ENCODE data around the gene SERPINA10. TPM values are rescaled to one million over a fixed set of nuclear protein-coding genes. Genes with fewer than 3 reads are reported as not detected.
"Not testable (repeated sequence)": the region's sequence is repeated elsewhere in the genome, so short reads cannot be mapped to it uniquely, and the experiment has no call there.

Gene SERPINA10
- total RNA-seq, 2 donors from 2014 or later, result not detected

DNA sequence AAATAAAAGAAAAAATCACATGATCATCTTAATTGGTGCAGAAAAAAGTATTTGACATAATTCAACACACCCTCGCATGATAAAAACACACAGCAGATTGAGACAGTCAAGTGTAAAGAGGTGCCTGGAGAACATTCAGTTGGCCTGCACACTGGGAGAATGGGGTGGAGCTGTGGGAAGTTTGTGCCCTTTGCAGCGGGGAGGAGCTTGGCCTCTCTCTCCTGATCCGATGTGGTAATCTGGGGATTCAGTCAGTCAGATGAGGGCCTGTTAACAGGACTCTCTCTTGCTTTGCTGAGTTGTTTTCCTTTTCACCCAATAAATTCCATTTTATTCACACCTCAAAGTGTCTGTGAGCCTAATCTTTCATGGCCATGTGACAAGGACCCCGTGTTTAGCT is 24.2 kb upstream of the SERPINA10 start:
- intact Hi-C loops (cut with DNase I), result no loop called here
- peak; percentile 89 for DNase-seq (ENCODE audit: low spot score)

- DNase-seq (ENCODE audit: low spot score), result no peak
- intact Hi-C loops (cut with DNase I), result no loop called here
Measured at GRCh38 chr14:94316692-94317091, 23.6 kb upstream of the SERPINA10 start.

- DNase-seq (ENCODE audit: low spot score), result no peak
- intact Hi-C loops (cut with DNase I), result no loop called here
Measured at GRCh38 chr14:94314890-94315289, 21.8 kb upstream of the SERPINA10 start.

DNA sequence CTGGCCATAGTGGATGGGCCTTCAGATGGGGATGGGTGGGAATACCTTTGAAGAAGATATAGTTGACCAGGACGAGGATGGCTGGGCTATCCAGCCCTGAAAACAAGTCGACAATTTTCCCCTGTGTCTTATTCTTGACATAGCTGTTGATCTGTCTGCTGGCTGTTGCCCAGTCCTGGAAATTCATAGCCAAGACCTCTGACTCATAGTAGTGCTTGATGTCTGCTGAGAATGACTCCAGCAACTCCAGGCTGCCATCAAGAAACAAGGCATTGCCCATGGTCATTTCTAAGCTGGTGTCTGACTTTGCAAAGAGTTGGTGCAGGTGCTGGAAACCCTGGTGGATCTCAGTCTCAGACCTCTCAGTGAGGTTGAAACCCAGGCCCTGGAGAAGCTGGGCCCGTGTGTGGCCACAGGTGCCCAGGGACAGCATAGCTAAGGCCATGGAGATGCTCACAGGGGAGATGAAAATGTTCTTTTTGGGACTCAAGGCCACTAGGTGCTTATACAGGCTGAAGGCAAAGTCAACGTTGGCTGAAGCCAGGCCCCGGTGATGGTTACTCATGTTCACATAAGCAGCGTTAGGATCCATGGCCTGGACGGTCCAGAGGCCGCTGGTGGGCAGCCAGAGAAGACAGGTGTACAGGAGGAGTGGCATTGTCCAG is 21.1 kb upstream of the SERPINA10 start:
- intact Hi-C loops (cut with DNase I), result no loop called here
- DNase-seq (ENCODE audit: low spot score), result peak; percentile 78

GRCh38 chr14:94312481-94313246 is 19.6 kb upstream of the SERPINA10 start:
- intact Hi-C loops (cut with DNase I), result no loop called here
- no peak for DNase-seq (ENCODE audit: low spot score)

DNA sequence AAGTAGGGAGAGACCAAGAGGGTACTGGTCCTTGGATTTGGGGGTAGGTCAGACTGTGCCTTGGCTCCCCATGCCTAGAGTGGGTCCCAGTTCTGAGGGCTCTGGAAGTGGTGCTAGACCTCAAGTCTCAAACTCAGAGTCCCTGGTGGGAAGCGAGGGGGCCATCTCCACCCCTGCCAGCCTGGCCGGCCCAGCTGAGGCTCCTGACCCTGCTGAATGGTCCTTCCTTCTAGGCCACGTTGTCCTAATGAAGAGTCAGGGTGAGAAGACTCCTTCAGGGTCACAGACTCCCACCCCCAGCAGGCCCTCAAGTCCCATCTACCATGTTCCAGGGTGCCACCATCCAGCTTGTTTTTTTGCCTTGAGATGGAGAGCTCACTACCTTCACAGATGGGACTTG is 17.2 kb upstream of the SERPINA10 start:
- intact Hi-C loops (cut with DNase I), result no loop called here
- DNase-seq (ENCODE audit: low spot score), result no peak

GRCh38 chr14:94309721-94310120 is 16.7 kb upstream of the SERPINA10 start:
- DNase-seq (ENCODE audit: low spot score), result no peak
- intact Hi-C loops (cut with DNase I), result no loop called here

- intact Hi-C loops (cut with DNase I), result no loop called here
Measured at GRCh38 chr14:94307410-94307992, 14.4 kb upstream of the SERPINA10 start.

DNA sequence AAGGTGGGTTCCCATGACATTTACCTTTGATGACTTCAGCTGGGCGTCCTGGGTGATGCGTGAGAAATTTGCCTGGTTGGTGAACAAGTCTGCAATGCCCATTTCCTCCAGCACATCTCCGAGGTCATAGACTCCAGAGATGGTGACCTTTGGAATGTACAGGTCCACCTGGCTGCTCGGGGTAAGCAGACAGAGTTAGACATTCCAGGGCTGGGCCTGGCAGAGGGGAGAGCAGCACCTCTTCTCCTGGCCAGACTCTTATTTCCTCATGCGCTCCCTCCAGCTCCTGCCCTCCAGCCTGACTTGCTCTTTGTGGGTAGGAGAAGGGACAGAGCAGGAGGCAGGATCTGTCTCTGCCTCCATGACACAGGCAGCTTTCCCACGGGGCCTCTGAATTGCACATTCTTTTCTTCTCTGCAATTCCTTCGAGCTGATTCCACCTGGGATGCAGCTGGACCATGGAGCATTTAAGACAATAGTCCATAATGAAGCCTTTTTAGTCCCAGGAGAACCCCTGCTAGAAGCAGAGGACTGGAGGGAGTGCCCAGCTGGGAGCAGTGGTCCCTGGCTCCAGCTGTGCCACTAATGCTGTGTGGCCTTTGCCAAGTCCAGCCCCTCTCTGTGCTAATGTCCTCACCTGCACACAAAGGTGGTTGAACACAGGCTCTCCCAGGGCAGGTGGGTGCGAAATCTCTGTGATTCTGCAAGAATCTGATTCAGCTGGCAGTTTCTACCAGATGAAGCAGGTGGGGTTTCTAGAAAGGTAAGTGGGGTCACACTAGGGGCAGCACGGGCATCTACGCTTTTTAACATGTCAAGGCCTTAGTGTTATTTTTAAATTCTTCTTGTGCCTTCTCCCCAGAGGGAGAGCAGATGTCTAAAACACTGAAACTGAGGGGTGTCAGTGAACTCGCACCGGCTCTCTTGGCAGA is 13.2 kb upstream of the SERPINA10 start:
- intact Hi-C loops (cut with DNase I), result no loop called here
- DNase-seq (ENCODE audit: low spot score), result no peak

More at GRCh38 chr14:94307410-94307992, 14.4 kb upstream of the SERPINA10 start:
- no peak for DNase-seq (ENCODE audit: low spot score)

DNA sequence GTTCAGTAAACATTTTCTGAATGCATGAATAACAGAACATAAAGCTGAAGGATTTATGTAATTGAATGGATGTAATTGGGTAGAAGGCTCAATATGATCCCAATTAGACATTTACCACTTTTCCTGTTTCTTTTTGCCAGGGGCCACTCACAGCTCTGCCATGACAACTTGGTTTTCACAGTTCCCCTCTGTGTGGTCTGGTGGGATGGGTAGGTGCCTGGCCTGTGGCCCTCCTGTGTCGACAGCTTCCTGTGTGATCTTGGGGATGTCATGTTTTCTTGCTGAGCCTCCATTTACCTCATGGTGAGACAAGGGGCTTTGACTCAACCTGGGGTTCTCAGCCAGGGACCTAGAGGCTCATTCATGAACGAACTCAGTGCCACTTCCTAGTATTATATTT is 12.6 kb upstream of the SERPINA10 start:
- DNase-seq (ENCODE audit: low spot score), result no peak

DNA sequence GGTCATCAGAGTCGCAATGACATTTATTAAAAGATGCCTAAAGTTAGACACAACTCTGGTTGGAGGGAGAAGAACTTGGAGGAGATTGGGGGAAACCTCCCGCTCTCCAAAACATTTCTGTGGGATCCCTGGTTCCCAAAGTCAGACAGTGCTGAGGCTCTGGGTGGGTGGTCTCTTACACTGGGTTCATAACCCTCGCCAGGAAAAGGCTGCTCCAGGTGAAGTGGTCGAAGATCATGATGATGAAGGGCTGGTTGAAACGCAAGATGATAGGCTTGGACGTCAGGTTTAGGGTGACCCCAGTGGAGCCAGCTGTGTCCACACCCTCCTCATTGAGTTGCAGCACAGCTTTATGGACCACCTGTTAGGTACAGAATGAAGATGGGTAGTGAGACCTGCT is 11.2 kb upstream of the SERPINA10 start:
- intact Hi-C loops (cut with DNase I), result no loop called here
- no peak for DNase-seq (ENCODE audit: low spot score)

More for the DNA sequence above, 12.6 kb upstream of the SERPINA10 start:
- intact Hi-C loops (cut with DNase I), result no loop called here

GRCh38 chr14:94303111-94303510 is 10.0 kb upstream of the SERPINA10 start:
- DNase-seq (ENCODE audit: low spot score), result no peak
- intact Hi-C loops (cut with DNase I), result no loop called here

DNA sequence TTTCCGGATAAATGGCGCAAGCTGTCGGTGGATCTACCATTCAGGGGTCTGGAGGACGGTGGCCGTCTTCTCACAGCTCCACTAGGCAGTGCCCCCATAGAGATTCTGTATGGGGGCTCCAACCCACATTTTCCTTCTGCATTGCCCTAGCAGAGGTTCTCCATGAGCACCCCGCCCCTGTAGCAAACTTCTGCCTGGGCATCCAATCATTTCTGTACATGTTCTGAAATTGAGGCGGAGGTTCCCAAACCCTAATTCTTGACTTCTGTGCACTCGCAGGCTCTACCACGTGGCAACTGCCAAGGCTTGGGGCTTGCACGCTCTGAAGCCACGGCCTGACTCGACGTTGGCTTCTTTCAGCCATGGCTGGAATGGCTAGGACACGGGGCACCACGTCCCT is 5.1 kb upstream of the SERPINA10 start:
- DNase-seq (ENCODE audit: low spot score), result no peak
- intact Hi-C loops (cut with DNase I), result no loop called here

- intact Hi-C loops (cut with DNase I), result not testable (repeated sequence)
Measured at GRCh38 chr14:94296181-94296545, 3.1 kb upstream of the SERPINA10 start.

DNA sequence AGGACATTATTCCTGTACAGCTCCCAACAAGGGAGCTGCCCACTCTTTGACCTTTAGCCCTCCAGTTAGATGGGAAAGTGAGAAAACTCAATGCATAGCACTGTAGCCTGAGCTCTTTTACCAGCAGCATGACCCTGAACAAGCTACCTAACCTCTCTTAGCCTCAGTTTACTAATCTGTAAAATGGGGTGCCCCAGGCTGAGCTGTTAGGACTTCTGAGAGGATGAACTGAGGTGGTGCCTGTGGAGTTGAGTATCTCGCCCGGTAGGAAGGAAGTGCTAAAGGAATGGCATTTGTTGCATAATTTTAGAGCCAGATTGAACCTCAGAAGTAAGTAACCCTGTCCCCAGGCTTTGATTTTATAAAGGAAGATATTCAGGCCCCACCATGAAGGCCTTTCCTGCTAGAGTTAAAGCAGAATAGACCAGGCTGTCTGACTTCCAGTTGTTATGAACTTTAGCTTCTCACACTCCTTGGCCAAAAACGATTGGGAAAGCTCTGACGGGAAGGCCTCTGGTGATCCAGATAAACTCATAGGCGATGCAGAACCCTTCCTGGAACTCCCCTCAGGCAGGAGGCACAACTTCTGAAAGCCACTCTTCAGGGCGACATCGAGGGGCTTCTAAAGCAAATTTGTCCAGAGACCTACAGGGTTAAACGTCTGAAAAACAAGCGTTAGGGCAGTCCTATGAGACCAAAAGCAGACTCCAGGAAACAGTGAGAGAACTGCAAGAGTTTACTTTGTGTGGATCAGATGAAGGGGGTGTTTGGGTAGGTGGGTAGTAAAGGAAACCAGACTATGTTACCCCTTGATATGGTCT is 2.5 kb upstream of the SERPINA10 start:
- DNase-seq (ENCODE audit: low spot score), result no peak
- intact Hi-C loops (cut with DNase I), result no loop called here

More at GRCh38 chr14:94296181-94296545, 3.1 kb upstream of the SERPINA10 start:
- not testable (repeated sequence) for DNase-seq (ENCODE audit: low spot score)

DNA sequence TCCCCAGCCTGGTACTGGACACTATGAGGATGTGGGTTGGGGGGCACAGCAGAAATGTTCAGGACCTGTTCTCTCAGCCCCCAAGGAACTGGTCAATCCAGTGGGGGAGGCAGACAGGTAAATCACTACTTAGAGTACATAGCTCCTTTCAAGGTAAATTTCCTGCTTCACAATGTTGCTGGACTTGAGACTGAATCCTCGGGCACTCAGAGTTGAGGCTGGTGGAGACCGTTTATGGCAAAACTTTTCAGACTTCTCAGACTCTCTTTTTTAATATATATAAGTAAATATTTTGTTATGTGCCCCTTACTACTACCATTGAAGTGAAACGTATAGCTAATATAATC is 483 bp upstream of the SERPINA10 start:
- intact Hi-C loops (cut with DNase I), result no loop called here
- no peak for DNase-seq (ENCODE audit: low spot score)

GRCh38 chr14:94292526-94292871 is 569 bp downstream of the SERPINA10 start:
- DNase-seq (ENCODE audit: low spot score), result no peak
- intact Hi-C loops (cut with DNase I), result no loop called here

DNA sequence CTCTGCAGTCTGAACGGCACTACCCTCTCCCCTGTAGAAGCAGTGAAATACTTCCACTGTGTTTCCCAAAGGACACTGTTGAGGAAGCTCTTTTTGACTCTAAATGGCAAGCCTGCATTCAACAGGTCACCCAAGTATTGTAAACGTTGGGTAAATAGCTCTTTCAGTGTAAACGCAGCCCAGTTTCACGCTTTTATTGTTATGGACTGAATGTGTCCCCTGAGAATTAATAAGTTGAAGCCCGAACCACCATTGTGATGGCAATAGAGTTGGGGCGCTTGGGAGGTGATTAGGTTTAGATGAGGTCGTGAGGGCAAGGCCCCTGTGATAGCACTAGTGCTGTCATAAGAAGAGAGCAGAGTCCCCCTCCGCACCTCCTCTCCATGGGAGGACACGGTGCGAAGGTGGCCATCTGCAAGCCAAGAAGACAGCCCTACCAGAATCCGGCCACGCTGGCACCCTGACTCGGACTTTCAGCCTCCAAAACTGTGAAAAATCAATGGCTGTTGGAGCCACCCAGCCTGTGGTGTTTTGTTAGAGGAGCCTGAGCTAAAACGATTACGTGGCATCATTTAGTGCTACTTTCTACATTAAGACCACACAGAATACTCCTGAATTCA is 1.1 kb downstream of the SERPINA10 start:
- intact Hi-C loops (cut with DNase I), result no loop called here
- no peak for DNase-seq (ENCODE audit: low spot score)
